ENCODE data around the gene ARHGAP45. TPM values are rescaled to one million over a fixed set of nuclear protein-coding genes. Genes with fewer than 3 reads are reported as not detected.
"Not testable (repeated sequence)": the region's sequence is repeated elsewhere in the genome, so short reads cannot be mapped to it uniquely, and the experiment has no call there.

The ARHGAP45 gene
- total RNA-seq, 4 donors from 2014 or later, result 82.6 to 187 (median 118) TPM

DNA sequence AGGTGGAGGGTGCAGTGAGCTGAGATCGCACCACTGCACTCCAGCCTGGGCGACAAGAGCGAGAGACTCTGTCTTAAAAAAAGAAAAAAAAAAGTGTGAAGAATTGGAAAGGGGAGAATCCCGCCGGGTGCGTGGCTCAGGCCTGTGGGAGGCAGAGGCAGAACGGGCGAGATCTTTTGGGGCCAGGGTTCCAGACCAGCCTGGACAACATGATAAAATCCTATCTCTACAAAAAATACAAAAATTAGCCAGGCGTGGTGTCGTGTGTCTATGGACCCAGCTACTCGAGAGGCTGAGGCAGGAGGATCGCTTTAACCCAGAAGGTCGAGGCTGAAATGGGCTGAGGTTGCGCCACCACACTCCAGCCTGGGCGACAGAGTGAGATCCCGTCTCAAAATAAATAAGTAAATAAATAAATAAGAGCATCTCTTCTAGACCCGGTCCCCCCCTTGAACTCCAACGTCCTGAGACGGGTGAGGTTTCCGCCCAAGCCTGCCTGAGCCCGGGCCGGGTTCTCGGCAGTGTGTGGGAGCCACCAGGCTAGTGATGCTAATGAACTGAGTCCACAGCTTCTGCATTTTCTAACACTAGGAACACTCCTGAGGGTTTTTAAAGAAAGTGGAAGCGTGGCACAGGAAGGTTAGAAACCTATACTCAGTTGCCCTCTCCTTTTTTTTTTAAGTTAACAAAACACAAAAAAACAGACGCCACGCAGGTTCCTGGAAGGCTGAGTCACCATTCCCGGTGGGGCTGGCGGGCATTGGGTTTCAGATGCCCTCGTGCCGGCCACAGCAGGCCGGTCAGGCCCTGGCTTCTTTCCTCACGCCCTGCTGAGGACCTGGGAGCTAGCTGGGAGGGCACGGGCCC is 58.9 kb downstream of the ARHGAP45 start:
- no peaks in the 10 kb centered on the region for H3K9me3 ChIP-seq
- no peak overlapping the region for H3K4me3 ChIP-seq
- no peak for DNase-seq
- no peak for TF ChIP-seq POLR2A (IDR thresholded peaks at IDR 0.05)
- TF ChIP-seq, protein P1, sequence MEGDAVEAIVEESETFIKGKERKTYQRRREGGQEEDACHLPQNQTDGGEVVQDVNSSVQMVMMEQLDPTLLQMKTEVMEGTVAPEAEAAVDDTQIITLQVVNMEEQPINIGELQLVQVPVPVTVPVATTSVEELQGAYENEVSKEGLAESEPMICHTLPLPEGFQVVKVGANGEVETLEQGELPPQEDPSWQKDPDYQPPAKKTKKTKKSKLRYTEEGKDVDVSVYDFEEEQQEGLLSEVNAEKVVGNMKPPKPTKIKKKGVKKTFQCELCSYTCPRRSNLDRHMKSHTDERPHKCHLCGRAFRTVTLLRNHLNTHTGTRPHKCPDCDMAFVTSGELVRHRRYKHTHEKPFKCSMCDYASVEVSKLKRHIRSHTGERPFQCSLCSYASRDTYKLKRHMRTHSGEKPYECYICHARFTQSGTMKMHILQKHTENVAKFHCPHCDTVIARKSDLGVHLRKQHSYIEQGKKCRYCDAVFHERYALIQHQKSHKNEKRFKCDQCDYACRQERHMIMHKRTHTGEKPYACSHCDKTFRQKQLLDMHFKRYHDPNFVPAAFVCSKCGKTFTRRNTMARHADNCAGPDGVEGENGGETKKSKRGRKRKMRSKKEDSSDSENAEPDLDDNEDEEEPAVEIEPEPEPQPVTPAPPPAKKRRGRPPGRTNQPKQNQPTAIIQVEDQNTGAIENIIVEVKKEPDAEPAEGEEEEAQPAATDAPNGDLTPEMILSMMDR (IDR thresholded peaks at IDR 0.05), result no peak
- H3K27ac ChIP-seq, result no peak overlapping the region
- H3K4me1 ChIP-seq, result peaks cover 0 to 16% (median 8%) of the 10 kb centered on the region in 4 donors
- peaks cover 0 to 62% (median 0%) of the 10 kb centered on the region in 3 donors for H3K36me3 ChIP-seq
- no peaks in the 10 kb centered on the region for H3K27me3 ChIP-seq

DNA sequence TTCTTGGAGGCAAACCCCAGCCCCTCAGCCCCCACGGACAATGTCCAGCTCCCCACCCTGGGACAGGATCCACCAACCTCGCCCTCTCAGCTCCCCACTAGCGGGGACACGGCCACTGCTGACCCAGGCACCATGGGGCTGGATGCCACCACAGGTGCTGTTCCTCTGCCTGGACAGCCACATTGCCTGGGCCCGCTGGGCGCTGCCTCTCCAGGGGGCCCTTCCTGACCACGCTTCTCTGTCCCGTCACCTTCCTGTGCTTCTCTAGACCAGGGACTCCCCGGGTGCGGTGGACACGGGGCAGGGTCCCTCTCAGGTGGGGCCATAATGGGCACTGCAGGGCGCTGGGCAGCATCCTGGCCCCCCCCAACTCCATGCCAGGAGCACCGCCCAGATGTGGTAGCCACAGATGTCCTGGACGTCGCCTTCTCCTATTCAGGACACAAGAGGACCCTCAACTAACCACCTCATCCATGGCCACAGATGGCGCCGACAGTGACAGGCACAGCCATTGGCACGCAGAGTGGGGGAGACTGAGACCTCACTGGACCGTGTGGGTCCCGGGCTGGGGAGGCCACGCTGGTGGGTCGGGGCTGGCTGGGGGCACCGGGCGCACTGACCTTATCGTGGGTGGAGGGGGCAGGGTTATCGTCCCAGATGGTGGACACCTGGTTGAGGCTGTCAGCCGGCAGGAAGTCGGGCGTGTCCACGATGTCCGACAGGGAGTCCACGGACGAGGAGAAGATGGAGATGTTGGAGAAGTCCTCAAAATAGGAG is 60.2 kb downstream of the ARHGAP45 start:
- no peak overlapping the region for H3K4me3 ChIP-seq
- H3K4me1 ChIP-seq, result peaks cover 0 to 24% (median 11%) of the 10 kb centered on the region in 4 donors
- peak overlapping the region in 1 of 4 donors; percentile 10 for H3K27ac ChIP-seq
- H3K27me3 ChIP-seq, result no peaks in the 10 kb centered on the region
- H3K9me3 ChIP-seq, result no peaks in the 10 kb centered on the region
- no peak for DNase-seq
- peaks cover 0 to 48% (median 0%) of the 10 kb centered on the region in 3 donors for H3K36me3 ChIP-seq
- no peak for TF ChIP-seq POLR2A (IDR thresholded peaks at IDR 0.05)
- TF ChIP-seq, protein P1 (IDR thresholded peaks at IDR 0.05), result no peak

DNA sequence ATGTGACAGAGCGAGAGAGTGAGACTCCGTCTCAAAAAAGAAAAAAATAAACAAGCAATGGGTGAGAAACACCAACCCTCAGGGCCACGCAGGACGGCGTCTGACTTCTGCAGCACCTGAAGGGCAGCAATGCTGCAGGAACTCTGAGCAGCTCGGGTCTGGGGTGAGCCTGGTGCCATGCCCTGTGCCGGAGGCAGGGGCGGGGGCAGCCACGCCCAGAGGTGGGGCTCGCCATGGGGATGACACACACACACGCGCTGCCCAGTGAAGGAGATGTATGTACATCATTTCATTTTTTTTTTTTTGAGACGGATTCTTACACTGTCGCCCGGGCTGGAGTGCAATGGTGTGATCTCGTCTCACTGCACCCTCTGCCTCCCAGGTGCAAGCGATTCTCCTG is 61.1 kb downstream of the ARHGAP45 start:
- no peak for TF ChIP-seq POLR2A (IDR thresholded peaks at IDR 0.05)
- TF ChIP-seq, protein P1 (IDR thresholded peaks at IDR 0.05), result no peak
- H3K27ac ChIP-seq, result no peak overlapping the region
- DNase-seq, result no peak

DNA sequence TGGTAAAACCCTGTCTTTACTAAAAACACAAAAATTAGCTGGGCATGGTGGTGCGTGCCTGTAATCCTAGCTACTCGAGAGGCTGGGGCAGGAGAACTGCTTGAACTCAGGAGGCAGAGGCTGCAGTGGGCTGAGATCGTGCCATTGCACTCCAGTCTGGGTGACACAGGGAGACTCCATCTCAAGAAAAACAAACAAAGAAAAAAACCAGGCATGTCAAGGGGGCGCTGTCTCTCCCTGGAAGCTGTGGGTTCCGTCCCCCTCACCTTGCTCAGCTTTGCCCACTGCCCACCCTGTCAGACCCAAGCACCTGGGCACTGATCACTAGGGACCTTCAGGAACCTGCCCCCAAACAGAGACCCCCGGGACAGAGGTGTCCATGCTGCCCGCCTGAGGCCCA is 62.1 kb downstream of the ARHGAP45 start:
- not testable (repeated sequence) for H3K27me3 ChIP-seq, H3K9me3 ChIP-seq, H3K27ac ChIP-seq, DNase-seq, H3K4me3 ChIP-seq
- peaks cover 0 to 29% (median 0%) of the 10 kb centered on the region in 3 donors for H3K36me3 ChIP-seq
- H3K4me1 ChIP-seq, result peaks cover 0 to 37% (median 19%) of the 10 kb centered on the region in 4 donors

More for the DNA sequence above, 61.1 kb downstream of the ARHGAP45 start:
- no peak overlapping the region for H3K4me3 ChIP-seq
- peaks cover 0 to 39% (median 0%) of the 10 kb centered on the region in 3 donors for H3K36me3 ChIP-seq
- H3K27me3 ChIP-seq, result no peaks in the 10 kb centered on the region
- H3K9me3 ChIP-seq, result no peaks in the 10 kb centered on the region
- peaks cover 0 to 34% (median 14%) of the 10 kb centered on the region in 4 donors for H3K4me1 ChIP-seq

DNA sequence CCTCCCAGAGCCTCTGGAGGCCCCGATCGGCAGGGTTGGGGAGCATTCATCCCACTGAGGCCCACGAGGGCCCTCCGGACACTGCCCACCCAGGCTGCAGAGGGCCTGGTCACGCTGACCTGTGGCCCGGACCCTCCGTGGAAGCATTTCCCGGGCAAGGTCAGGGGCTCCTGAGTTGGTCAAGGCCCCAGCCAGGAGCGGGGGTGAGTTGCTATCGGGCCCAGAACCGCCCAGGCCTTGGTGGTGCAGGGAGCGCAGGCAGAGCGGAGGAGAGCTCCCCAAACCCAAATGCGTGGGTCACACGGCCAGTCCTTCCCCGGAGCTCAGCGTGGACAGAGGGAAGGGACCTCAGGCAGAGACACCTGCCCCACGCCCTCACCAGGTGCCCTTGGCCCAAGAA is 62.6 kb downstream of the ARHGAP45 start:
- TF ChIP-seq POLR2A (IDR thresholded peaks at IDR 0.05), result no peak
- TF ChIP-seq, protein P1 (IDR thresholded peaks at IDR 0.05), result no peak
- Histone ChIP-seq H3K36me3 (peaks cover 0 to 25% (median 0%) of the 10 kb centered on the region in 3 donors), H3K4me1 (peaks cover 0 to 41% (median 19%) of the 10 kb centered on the region in 4 donors), H3K9me3 (no peaks in the 10 kb centered on the region), H3K4me3 (no peak overlapping the region), H3K27ac (peak overlapping the region in 1 of 4 donors; percentile 97), H3K27me3 (no peaks in the 10 kb centered on the region)
- DNase-seq, result no peak

Measured in Peyer's patch (tissue), 4 donors.